GM13976 (cell line): ENCODE results near the gene OXER1.

ENCODE experiments used
- DNase-seq: peaks from one replicate; pipeline ENCODE4 v3.0.0; 2012; ENCODE audit warnings: low spot score
- CTCF ChIP-seq: IDR thresholded peaks from 2 replicates; pipeline ENCODE4 v1.5.1; 2012; ENCODE audit warnings: borderline replicate concordance, mild to moderate bottlenecking; ENCODE audit not compliant: insufficient read depth; ENCODE audit errors: extremely low read depth, missing control alignments, control extremely low read depth
- in situ Hi-C: fragments of 300-500 bp; cut with MboI; formaldehyde crosslinking; loops from one replicate; pipeline ENCODE4 v1.12.0; 2022; ENCODE audit warnings: low sequenced_read_pairs, mixed read lengths, inconsistent platforms; ENCODE audit not compliant: unreplicated experiment

OXER1 gene

GRCh38 chr2:42767080-42767898 lies 3.4 kb upstream of the OXER1 start:
- in situ Hi-C loops = no loop called here
- TF ChIP-seq CTCF = no peak
- DNase-seq = no peak

- DNase-seq = no peak
- in situ Hi-C loops = no loop called here
- no peak for TF ChIP-seq CTCF
Observed at GRCh38 chr2:42765686-42766085, 1.8 kb upstream of the OXER1 start.

GRCh38 chr2:42764901-42765300 lies 966 bp upstream of the OXER1 start:
- in situ Hi-C loops = no loop called here
- DNase-seq = no peak
- no peak for TF ChIP-seq CTCF

GRCh38 chr2:42762823-42763804 lies 821 bp downstream of the OXER1 start:
- no peak for DNase-seq
- TF ChIP-seq CTCF = no peak
- in situ Hi-C loops = no loop called here

- TF ChIP-seq CTCF = no peak
- no peak for DNase-seq
- in situ Hi-C loops = no loop called here
Observed at GRCh38 chr2:42762155-42762554, 1.8 kb downstream of the OXER1 start.

GRCh38 chr2:42761554-42761953 lies 2.4 kb downstream of the OXER1 start:
- TF ChIP-seq CTCF = no peak
- in situ Hi-C loops = no loop called here
- DNase-seq = no peak
